GM10847 (cell line): ENCODE measurements around the gene CYP26B1.

Source experiments
- POLR2A ChIP-seq: IDR thresholded peaks from 2 replicates; pipeline ENCODE4 v1.6.1; 2011; ENCODE audit not compliant: insufficient read length; ENCODE audit errors: extremely low read depth

The CYP26B1 gene

DNA sequence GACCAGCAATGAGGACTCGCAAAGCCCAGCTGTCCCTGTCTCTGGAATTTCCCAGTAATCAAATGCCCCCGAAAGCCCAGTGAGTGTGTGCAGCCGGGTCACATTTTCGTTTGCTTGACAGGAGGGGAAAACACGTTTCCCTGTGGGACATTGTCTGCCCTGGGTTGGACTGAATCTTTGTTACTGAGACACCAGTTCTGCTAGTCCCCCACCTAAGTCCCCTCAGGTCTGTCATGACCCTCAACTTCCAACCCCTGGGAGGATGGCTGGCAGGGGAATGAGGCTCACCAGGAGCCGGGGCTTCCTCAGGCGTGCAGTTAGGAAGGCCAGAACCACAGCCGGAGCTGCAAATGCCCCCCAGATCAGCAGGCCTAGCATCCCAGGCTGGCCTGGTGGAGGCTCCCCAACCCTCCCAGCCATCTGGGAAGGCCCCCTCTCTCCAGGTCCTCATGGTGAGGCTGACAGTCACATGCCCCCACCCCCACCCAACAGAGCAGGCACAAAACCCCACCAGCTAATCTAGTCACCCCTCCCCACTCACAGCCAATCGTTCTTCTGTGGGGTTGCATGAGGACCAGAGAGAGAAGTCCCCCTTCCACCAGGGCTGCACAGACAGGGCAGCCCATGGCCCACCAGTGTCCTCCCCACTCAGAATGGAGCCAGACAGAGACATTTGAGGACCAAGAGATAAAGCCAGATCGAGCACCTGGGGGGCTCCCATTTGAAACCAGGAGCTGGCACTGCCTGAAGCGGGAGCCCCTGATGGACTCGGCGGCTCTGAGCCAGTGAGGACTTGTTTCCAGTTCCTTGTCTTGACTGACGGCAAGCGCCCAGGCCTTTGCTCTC, 33.6 kb downstream of the CYP26B1 start:
- TF ChIP-seq POLR2A = no peak

GRCh38 chr2:72112981-72113846, 34.4 kb downstream of the CYP26B1 start:
- no peak for TF ChIP-seq POLR2A

GRCh38 chr2:72112401-72112800, 35.3 kb downstream of the CYP26B1 start:
- no peak for TF ChIP-seq POLR2A

DNA sequence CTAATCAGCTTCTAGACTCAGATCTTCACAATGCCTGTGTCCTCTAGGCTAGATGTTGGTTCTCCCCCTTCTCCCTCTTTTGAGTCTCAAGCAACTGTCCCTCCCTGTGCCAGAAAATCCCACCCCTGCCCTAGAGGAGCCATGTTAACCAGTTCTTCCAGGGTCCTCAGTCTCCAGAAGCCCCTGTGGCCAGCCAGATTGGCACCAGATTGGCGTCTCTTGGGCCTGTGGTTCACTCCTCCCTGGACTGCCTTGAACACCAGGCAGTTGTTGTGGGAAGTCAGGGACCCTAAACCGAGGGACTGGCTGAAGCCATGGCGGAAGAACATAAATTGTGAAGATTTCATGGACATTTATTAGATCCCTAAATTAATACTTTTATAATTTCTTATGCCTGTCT, 36.6 kb downstream of the CYP26B1 start:
- TF ChIP-seq POLR2A = no peak

DNA sequence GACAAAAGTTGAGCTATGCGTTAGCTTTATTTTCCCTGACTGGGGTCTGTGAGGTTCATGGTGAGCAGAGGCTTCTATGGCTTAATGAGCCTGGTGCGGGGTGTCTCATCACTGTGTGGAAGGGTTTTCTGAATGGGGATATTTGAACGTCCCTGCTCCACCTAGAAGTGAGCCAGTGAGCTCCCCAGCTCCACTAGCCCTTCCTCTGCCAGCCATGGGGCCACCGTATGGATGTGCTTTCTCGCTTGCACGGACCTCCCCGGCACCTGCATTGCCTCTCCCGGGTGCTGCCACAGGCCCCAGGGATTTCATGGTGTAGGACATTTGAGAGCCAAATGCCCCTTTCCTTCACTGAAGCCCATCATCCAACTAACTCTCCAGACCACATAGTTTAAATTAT, 37.8 kb downstream of the CYP26B1 start:
- no peak for TF ChIP-seq POLR2A

- no peak for TF ChIP-seq POLR2A
Observed at GRCh38 chr2:72109291-72109690, 38.4 kb downstream of the CYP26B1 start.

GRCh38 chr2:72108121-72108520, 39.5 kb downstream of the CYP26B1 start:
- TF ChIP-seq POLR2A = no peak

DNA sequence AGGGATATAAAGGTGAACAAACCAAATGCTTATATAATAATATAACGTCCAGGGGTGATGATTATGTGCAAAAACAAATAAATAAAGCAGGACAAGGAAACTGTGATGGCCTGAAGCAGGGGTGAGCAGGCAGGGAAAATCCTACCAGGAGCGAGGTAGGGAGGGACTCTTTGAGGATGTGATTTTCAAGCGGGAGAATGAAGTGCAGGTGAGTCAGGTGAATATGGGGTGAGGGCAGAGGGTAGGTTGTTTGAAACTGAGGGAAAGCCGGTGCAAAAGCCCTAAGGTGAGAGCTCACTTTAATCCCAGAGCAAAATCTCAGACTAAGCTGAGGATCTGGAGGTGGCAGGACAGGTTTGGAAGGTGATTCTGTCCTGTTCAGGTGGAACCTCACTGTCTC, 40.7 kb downstream of the CYP26B1 start:
- TF ChIP-seq POLR2A = no peak

- no peak for TF ChIP-seq POLR2A
Observed at GRCh38 chr2:72104821-72105588, 42.7 kb downstream of the CYP26B1 start.

GRCh38 chr2:72103690-72104089, 44.0 kb downstream of the CYP26B1 start:
- TF ChIP-seq POLR2A = no peak

DNA sequence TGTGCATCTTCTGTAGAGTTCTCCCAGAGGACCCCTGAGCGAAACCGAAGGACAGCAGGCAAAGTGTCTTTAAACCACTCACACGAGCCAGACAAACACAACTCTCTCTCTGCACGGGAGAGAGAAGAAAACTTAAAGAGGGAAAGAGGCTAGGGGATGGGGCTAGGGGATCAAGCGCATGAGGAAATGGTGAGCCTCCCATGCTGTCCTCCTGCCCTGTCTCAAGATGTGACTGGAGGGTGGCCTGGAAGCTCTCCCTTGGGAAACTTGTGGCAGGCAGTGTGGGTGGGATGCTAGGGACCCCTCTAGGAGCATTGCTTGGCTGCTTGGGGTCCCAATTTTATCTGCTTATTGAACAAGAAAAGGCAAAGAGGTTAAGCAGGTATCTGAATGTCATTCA, 44.5 kb downstream of the CYP26B1 start:
- TF ChIP-seq POLR2A = no peak

GRCh38 chr2:72098935-72099334, 48.7 kb downstream of the CYP26B1 start:
- no peak for TF ChIP-seq POLR2A

GRCh38 chr2:72097276-72097675, 50.4 kb downstream of the CYP26B1 start:
- no peak for TF ChIP-seq POLR2A

- no peak for TF ChIP-seq POLR2A
Observed at GRCh38 chr2:72096181-72096580, 51.5 kb downstream of the CYP26B1 start.

GRCh38 chr2:72095364-72095763, 52.3 kb downstream of the CYP26B1 start:
- no peak for TF ChIP-seq POLR2A
